Measurements from ENCODE around the gene MTFR1L.

Gene MTFR1L

GRCh38 chr1:25807480-25808390, 12.0 kb upstream of the MTFR1L start:
- no peak for DNase-seq (ENCODE audit: low read depth, low spot score)

- no peak for DNase-seq (ENCODE audit: low read depth, low spot score)
Measured at GRCh38 chr1:25808481-25809244, 11.1 kb upstream of the MTFR1L start.

GRCh38 chr1:25809283-25809926, 10.3 kb upstream of the MTFR1L start:
- DNase-seq (ENCODE audit: low read depth, low spot score): no peak

- no peak for DNase-seq (ENCODE audit: low read depth, low spot score)
Measured at GRCh38 chr1:25809929-25810328, 9.8 kb upstream of the MTFR1L start.

GRCh38 chr1:25810341-25811299, 9.1 kb upstream of the MTFR1L start:
- no peak for DNase-seq (ENCODE audit: low read depth, low spot score)

GRCh38 chr1:25811384-25812082, 8.2 kb upstream of the MTFR1L start:
- DNase-seq (ENCODE audit: low read depth, low spot score): no peak

- DNase-seq (ENCODE audit: low read depth, low spot score): no peak
Measured at GRCh38 chr1:25813071-25813733, 6.6 kb upstream of the MTFR1L start.

- no peak for DNase-seq (ENCODE audit: low read depth, low spot score)
Measured at GRCh38 chr1:25813734-25814471, 5.9 kb upstream of the MTFR1L start.

- no peak for DNase-seq (ENCODE audit: low read depth, low spot score)
Measured at GRCh38 chr1:25814549-25815087, 5.1 kb upstream of the MTFR1L start.

GRCh38 chr1:25815208-25816111, 4.3 kb upstream of the MTFR1L start:
- DNase-seq (ENCODE audit: low read depth, low spot score): no peak

- DNase-seq (ENCODE audit: low read depth, low spot score): no peak
Measured at GRCh38 chr1:25816112-25816718, 3.5 kb upstream of the MTFR1L start.

GRCh38 chr1:25817840-25818501, 1.8 kb upstream of the MTFR1L start:
- DNase-seq (ENCODE audit: low read depth, low spot score): no peak

GRCh38 chr1:25818569-25818968, 1.2 kb upstream of the MTFR1L start:
- no peak for DNase-seq (ENCODE audit: low read depth, low spot score)

- DNase-seq (ENCODE audit: low read depth, low spot score): no peak
Measured at GRCh38 chr1:25820247-25821111, 725 bp downstream of the MTFR1L start.

GRCh38 chr1:25821112-25821476, 1.3 kb downstream of the MTFR1L start:
- DNase-seq (ENCODE audit: low read depth, low spot score): no peak

- no peak for DNase-seq (ENCODE audit: low read depth, low spot score)
Measured at GRCh38 chr1:25821630-25822091, 1.9 kb downstream of the MTFR1L start.
